Neural progenitor cell (in vitro differentiated cells): Measurements from ENCODE around the gene RERE.

Experiments used
- CTCF ChIP-seq: fragments of 200-600 bp; sonication (generic); IDR thresholded peaks from 2 replicates; pipeline ENCODE4 v1.5.1; 2017; ENCODE audit warnings: antibody characterized with exemption, mild to moderate bottlenecking
- EZH2 ChIP-seq: fragments of 200-600 bp; sonication (generic); IDR thresholded peaks from 2 replicates; pipeline ENCODE4 v1.6.1; 2017; ENCODE audit warnings: antibody characterized with exemption, mild to moderate bottlenecking, moderate library complexity
- EZH2phosphoT487 ChIP-seq: fragments of 200-600 bp; sonication (generic); IDR thresholded peaks from 2 replicates; pipeline ENCODE4 v1.6.1; 2017; ENCODE audit warnings: antibody characterized with exemption

- TF ChIP-seq CTCF = no peak
- TF ChIP-seq EZH2phosphoT487 = no peak
- TF ChIP-seq EZH2 = no peak
Measured at GRCh38 chr1:8856689-8857412, 39.4 kb upstream of the RERE start.
